Endodermal cell (in vitro differentiated cells): Measurements from ENCODE around the gene ENC1. TPM values are rescaled to one million over a fixed set of nuclear protein-coding genes. Genes with fewer than 3 reads are reported as not detected.

Experiments used
- DNase-seq: peaks from one replicate; pipeline ENCODE4 v3.0.0-alpha.2; 2017
- H3K27ac ChIP-seq: 2 replicates; pipeline ENCODE4 v1.5.1; 2013; ENCODE audit warnings: mild to moderate bottlenecking, low read depth, low read length, moderate library complexity
- H3K27me3 ChIP-seq: 2 replicates; pipeline ENCODE4 v1.6.1; 2013; ENCODE audit warnings: mild to moderate bottlenecking, low read length, moderate library complexity; ENCODE audit not compliant: insufficient read depth, control insufficient read depth, poor library complexity, severe bottlenecking
- H3K36me3 ChIP-seq: 2 replicates; pipeline ENCODE4 v1.7.0; 2013; ENCODE audit warnings: mild to moderate bottlenecking, low read length, moderate library complexity; ENCODE audit not compliant: control insufficient read depth, insufficient read depth
- H3K4me1 ChIP-seq: one replicate; pipeline ENCODE4 v1.7.0; 2013; ENCODE audit warnings: low read length; ENCODE audit not compliant: control insufficient read depth, insufficient read depth
- H3K4me3 ChIP-seq: 2 replicates; pipeline ENCODE4 v1.5.1; 2013; ENCODE audit warnings: mild to moderate bottlenecking, low read length, moderate library complexity
- H3K9ac ChIP-seq: 2 replicates; pipeline ENCODE4 v1.6.1; 2013; ENCODE audit warnings: mild to moderate bottlenecking, low read length, moderate library complexity; ENCODE audit not compliant: poor library complexity, severe bottlenecking; ENCODE audit errors: extremely low read depth
- H3K9me3 ChIP-seq: 2 replicates; pipeline ENCODE4 v1.6.1; 2013; ENCODE audit warnings: mild to moderate bottlenecking, low read length, moderate library complexity; ENCODE audit not compliant: control insufficient read depth
- H3K27ac Mint-ChIP-seq: 2 replicates; pipeline ENCODE4 v1.8.0; 2020; ENCODE audit warnings: mixed read lengths
- H3K27me3 Mint-ChIP-seq: 2 replicates; pipeline ENCODE4 v1.8.0; 2021; ENCODE audit warnings: mild to moderate bottlenecking, mixed read lengths; ENCODE audit not compliant: insufficient read depth
- H3K36me3 Mint-ChIP-seq: 2 replicates; pipeline ENCODE4 v1.8.0; 2020; ENCODE audit warnings: low read depth, mixed read lengths
- H3K4me1 Mint-ChIP-seq: 2 replicates; pipeline ENCODE4 v1.8.0; 2020; ENCODE audit warnings: mixed read lengths
- H3K4me3 Mint-ChIP-seq: 2 replicates; pipeline ENCODE4 v1.8.0; 2020; ENCODE audit warnings: mild to moderate bottlenecking, moderate library complexity, mixed read lengths
- H3K9me3 Mint-ChIP-seq: 2 replicates; pipeline ENCODE4 v1.8.0; 2020; ENCODE audit warnings: mild to moderate bottlenecking, mixed read lengths
- WGBS, 2 experiments: methylation state at CpG; one replicate each; pipeline versions ENCODE4 v1.1.5 to v1.1.7; 2013; ENCODE audit warnings: missing lambda C conversion rate in 2 of 2, mixed read lengths in 1 of 2; ENCODE audit not compliant: insufficient coverage in 1 of 2, insufficient read length in 1 of 2; 5-methylcytosine and 5-hydroxymethylcytosine counted together
- total RNA-seq, 2 donors: library from RNA; stranded (reverse); fragmentation: NEBNext Ultra II Directional in 1 of 2; extraction: Animal tissue kit (Norgen Biotek cat#: 25700) in 1 of 2; gene quantifications; 2 replicates in 1 of 2; 3 replicates in 1 of 2; pipeline ENCODE4 v1.2.1, GENCODE V29; 2021
- TF ChIP-seq, protein P1 (sequence below): fragments of 200-600 bp; sonication (generic); conservative IDR thresholded peaks from 2 replicates; pipeline ENCODE4 v1.5.0; 2021; ENCODE audit warnings: antibody characterized with exemption, mild to moderate bottlenecking

Gene ENC1
- total RNA-seq, 2 donors from 2014 or later: 64.2 to 70.8 TPM

DNA sequence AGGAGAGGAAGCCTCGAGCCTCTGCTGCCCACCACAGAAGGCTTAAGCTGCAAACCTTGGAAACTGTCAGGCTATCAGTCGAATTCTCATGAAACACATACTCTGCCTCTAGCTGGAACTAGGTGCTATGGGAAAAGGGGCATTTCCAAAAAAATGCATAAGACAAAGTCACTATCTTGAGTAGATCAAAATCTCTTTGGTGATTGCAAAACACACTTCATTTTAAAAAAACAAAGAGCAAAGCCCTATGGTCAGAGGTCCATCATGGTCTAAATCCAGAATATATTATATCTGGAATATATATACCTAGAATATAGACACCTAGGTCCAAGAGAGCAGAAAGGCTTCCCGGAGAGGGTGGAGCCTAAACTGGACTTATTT lies 59.8 kb downstream of the ENC1 start:
- peak overlapping the region; percentile 81 for H3K27ac Mint-ChIP-seq
- H3K4me3 ChIP-seq: peak overlapping the region; percentile 10
- no peak for DNase-seq
- H3K4me1 Mint-ChIP-seq: peaks cover 40% of the 10 kb centered on the region
- no peaks in the 10 kb centered on the region for H3K36me3 ChIP-seq
- 88 to 90% methylated on average over 2 to 3 of the region's 3 CpGs for WGBS, 2 experiments
- H3K36me3 Mint-ChIP-seq: no peaks in the 10 kb centered on the region
- H3K4me3 Mint-ChIP-seq: peak overlapping the region; percentile 26
- H3K9ac ChIP-seq: no peak overlapping the region
- H3K27me3 Mint-ChIP-seq: no peaks in the 10 kb centered on the region
- no peak overlapping the region for H3K27ac ChIP-seq
- no peaks in the 10 kb centered on the region for H3K27me3 ChIP-seq
- peaks cover 7% of the 10 kb centered on the region for H3K4me1 ChIP-seq
- H3K9me3 Mint-ChIP-seq: no peaks in the 10 kb centered on the region
- H3K9me3 ChIP-seq: no peaks in the 10 kb centered on the region
- TF ChIP-seq, protein P1, sequence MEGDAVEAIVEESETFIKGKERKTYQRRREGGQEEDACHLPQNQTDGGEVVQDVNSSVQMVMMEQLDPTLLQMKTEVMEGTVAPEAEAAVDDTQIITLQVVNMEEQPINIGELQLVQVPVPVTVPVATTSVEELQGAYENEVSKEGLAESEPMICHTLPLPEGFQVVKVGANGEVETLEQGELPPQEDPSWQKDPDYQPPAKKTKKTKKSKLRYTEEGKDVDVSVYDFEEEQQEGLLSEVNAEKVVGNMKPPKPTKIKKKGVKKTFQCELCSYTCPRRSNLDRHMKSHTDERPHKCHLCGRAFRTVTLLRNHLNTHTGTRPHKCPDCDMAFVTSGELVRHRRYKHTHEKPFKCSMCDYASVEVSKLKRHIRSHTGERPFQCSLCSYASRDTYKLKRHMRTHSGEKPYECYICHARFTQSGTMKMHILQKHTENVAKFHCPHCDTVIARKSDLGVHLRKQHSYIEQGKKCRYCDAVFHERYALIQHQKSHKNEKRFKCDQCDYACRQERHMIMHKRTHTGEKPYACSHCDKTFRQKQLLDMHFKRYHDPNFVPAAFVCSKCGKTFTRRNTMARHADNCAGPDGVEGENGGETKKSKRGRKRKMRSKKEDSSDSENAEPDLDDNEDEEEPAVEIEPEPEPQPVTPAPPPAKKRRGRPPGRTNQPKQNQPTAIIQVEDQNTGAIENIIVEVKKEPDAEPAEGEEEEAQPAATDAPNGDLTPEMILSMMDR: no peak

GRCh38 chr5:74579215-74579614 lies 61.3 kb downstream of the ENC1 start:
- Histone ChIP-seq H3K4me3 (no peak overlapping the region), H3K9ac (no peak overlapping the region), H3K36me3 (no peaks in the 10 kb centered on the region), H3K27ac (no peak overlapping the region), H3K4me1 (peaks cover 7% of the 10 kb centered on the region), H3K9me3 (no peaks in the 10 kb centered on the region), H3K27me3 (no peaks in the 10 kb centered on the region)
- Mint-ChIP-seq H3K36me3 (no peaks in the 10 kb centered on the region), H3K4me1 (peaks cover 37% of the 10 kb centered on the region), H3K4me3 (no peak overlapping the region), H3K27me3 (no peaks in the 10 kb centered on the region), H3K9me3 (no peaks in the 10 kb centered on the region), H3K27ac (no peak overlapping the region)
- peak; percentile 19 for DNase-seq
- TF ChIP-seq, protein P1: no peak
- 82 to 93% methylated on average over 9 of the region's 9 CpGs for WGBS, 2 experiments

DNA sequence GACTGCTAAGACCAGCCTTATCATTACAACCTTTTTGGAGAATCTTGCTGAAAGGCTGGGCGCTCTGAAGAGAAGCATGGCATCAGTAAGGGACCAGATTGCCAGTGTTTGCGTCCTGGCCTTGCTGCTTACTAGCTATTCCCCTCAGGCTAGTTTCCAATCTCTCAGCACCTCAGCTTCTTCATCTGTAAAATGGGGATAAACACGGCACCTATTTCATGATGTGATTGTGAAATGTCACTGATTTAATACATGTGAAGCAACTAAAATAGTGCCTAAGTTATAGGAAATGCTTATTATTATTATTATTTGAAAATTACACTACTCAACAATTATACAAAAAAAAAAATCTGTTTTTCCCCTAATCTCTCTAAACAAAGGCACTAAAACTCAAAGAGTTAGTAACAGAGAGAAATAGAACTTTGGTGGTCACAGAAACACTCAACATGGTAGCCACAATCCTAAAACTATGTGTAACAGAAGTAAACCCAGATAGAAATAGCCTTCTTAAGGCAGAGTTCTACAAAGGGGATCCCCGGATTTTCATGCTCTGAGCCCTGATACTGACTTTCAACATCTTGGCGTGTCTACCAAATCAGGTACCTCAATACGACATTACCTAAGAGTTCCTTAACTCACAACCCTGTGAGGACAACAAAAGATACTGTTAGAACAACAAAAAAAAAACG lies 62.0 kb downstream of the ENC1 start:
- Histone ChIP-seq H3K9ac (no peak overlapping the region), H3K27me3 (no peaks in the 10 kb centered on the region), H3K36me3 (no peaks in the 10 kb centered on the region), H3K4me3 (no peak overlapping the region), H3K27ac (no peak overlapping the region), H3K4me1 (peaks cover 7% of the 10 kb centered on the region), H3K9me3 (no peaks in the 10 kb centered on the region)
- 92 to 100% methylated on average over 2 to 7 of the region's 7 CpGs for WGBS, 2 experiments
- no peaks in the 10 kb centered on the region for H3K36me3 Mint-ChIP-seq
- DNase-seq: peak; percentile 26
- TF ChIP-seq, protein P1: no peak
- no peak overlapping the region for H3K27ac Mint-ChIP-seq
- H3K4me3 Mint-ChIP-seq: no peak overlapping the region
- no peaks in the 10 kb centered on the region for H3K9me3 Mint-ChIP-seq
- H3K27me3 Mint-ChIP-seq: no peaks in the 10 kb centered on the region
- peaks cover 40% of the 10 kb centered on the region for H3K4me1 Mint-ChIP-seq

Other genes with a start within 250 kb of the ENC1 start
- gene HEXB, start 44.5 kb upstream of the ENC1 start, total RNA-seq: 100 to 1,000 TPM in 1 of 2 donors, 10 to 100 TPM in 1; 68.4 to 112 TPM
- 10 to 100 TPM; 43.1 to 44.5 TPM for gene GFM2, start 126.4 kb upstream of the ENC1 start, total RNA-seq
- gene NSA2, start 126.5 kb upstream of the ENC1 start, total RNA-seq: 10 to 100 TPM; 53.1 to 62.8 TPM
- gene FAM169A, start 225.7 kb upstream of the ENC1 start, total RNA-seq: 10 to 100 TPM; 49.8 to 50.5 TPM